NCI-H1694 (cell line): Measurements from ENCODE around the gene MTRFR.

Source experiments
- DNase-seq: peaks from one replicate; lab custom pipeline; 2025; lab: John Stamatoyannopoulos, UW

The MTRFR gene

GRCh38 chr12:123270214-123271000 is 37.2 kb downstream of the MTRFR start:
- peak; percentile 18 for DNase-seq

GRCh38 chr12:123271001-123271668 is 37.9 kb downstream of the MTRFR start:
- no peak for DNase-seq

- DNase-seq, result no peak
Measured at GRCh38 chr12:123273166-123273565, 39.9 kb downstream of the MTRFR start.

- DNase-seq, result no peak
Measured at GRCh38 chr12:123278101-123278627, 44.9 kb downstream of the MTRFR start.

- no peak for DNase-seq
Measured at GRCh38 chr12:123280971-123281370, 47.7 kb downstream of the MTRFR start.

GRCh38 chr12:123282111-123282510 is 48.9 kb downstream of the MTRFR start:
- no peak for DNase-seq

GRCh38 chr12:123283461-123283860 is 50.2 kb downstream of the MTRFR start:
- no peak for DNase-seq

- no peak for DNase-seq
Measured at GRCh38 chr12:123284669-123285068, 51.4 kb downstream of the MTRFR start.

- no peak for DNase-seq
Measured at GRCh38 chr12:123286652-123287373, 53.6 kb downstream of the MTRFR start.

GRCh38 chr12:123288751-123289346 is 55.6 kb downstream of the MTRFR start:
- no peak for DNase-seq

GRCh38 chr12:123289911-123290310 is 56.7 kb downstream of the MTRFR start:
- no peak for DNase-seq

GRCh38 chr12:123293178-123293760 is 60.0 kb downstream of the MTRFR start:
- no peak for DNase-seq

GRCh38 chr12:123305136-123305535 is 71.9 kb downstream of the MTRFR start:
- no peak for DNase-seq

GRCh38 chr12:123306200-123306599 is 73.0 kb downstream of the MTRFR start:
- no peak for DNase-seq
